ENCODE measurements around the gene SGCE.

Gene SGCE

DNA sequence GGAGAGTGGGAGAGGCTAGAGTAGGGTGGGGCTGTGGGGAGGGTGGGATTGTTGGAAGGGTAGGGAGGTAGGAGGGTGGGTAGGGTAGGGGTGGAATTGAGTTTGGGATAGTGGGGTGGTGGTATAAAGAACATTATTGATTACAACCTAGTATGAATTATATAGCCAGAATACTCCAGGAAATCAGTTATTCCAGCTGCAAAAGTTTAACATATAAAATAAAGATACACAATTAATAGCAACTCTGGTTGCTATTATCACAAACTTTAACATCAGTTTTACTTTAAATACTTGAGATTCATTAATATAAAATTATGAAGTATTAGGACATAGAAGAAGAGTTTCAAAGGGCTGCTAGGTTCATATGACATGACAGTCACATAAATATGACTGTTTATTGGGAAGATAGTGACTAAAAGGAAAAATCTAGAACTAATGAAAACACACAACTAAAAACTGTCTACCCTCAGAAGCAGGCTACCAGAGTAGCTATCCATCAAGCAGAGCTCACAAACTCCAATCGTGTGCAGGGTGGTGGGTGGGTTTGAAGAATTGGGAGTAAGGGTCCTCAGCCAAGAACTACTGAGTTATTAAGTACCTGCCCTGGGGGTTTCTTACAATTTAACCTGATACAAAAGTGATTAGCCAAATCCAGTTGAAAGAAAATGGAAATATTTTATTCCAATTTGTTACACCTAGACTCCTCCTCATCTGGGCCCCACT, 14.0 kb upstream of the SGCE start:
- DNase-seq (ENCODE audit: low read depth): no peak
- TF ChIP-seq CTCF (IDR thresholded peaks at IDR 0.05; ENCODE audit: control insufficient read depth, extremely low read depth, insufficient read depth): no peak
- no peak overlapping the region for H3K4me3 ChIP-seq (ENCODE audit: low read depth, low read length)

DNA sequence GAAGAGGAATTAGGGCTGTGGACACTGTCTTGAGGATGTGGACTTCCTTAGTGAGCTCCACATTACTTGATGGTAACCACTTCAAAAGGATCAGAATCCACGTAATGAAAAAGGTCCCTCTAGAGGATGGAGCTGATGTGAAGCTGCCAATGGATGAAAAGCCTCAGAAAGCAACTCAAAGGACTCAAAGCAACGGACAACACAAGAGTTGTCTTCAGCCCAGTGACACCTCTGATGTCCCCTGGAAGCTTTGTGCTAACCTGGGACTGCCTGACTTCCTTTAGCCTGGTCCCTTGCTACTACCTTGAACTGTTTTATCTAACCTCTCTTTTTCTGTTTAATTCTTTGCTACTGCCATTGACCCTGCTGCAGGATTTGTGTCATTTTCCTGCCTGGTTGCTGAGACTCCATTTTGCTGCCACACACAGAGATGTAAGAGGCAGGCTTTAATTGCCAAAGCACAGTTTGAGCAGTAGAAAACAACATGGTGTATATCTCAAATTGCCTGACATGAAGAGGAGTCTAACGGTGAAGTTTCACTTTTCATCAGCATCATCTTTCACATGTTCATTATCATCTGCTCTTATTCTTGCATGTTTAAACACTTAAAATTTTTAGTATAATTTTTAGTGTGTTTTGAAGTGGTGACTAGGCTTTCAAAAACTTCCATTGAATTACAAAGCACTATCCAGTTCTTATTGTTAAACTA, 11.1 kb upstream of the SGCE start:
- H3K4me3 ChIP-seq (ENCODE audit: low read depth, low read length): no peak overlapping the region
- DNase-seq (ENCODE audit: low read depth): no peak
- no peak for TF ChIP-seq CTCF (IDR thresholded peaks at IDR 0.05; ENCODE audit: control insufficient read depth, extremely low read depth, insufficient read depth)

DNA sequence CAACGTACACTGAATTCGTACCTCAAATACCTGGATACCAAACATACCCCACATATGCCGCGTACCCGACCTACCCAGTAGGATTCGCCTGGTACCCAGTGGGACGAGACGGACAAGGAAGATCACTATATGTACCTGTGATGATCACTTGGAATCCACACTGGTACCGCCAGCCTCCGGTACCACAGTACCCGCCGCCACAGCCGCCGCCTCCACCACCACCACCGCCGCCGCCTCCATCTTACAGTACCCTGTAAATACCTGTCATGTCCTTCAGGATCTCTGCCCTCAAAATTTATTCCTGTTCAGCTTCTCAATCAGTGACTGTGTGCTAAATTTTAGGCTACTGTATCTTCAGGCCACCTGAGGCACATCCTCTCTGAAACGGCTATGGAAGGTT, 9.5 kb upstream of the SGCE start:
- TF ChIP-seq CTCF (IDR thresholded peaks at IDR 0.05; ENCODE audit: control insufficient read depth, extremely low read depth, insufficient read depth): no peak
- no peak for DNase-seq (ENCODE audit: low read depth)
- no peak overlapping the region for H3K4me3 ChIP-seq (ENCODE audit: low read depth, low read length)

GRCh38 chr7:94664023-94664422, 8.1 kb upstream of the SGCE start:
- no peak overlapping the region for H3K4me3 ChIP-seq (ENCODE audit: low read depth, low read length)
- no peak for TF ChIP-seq CTCF (IDR thresholded peaks at IDR 0.05; ENCODE audit: control insufficient read depth, extremely low read depth, insufficient read depth)
- no peak for DNase-seq (ENCODE audit: low read depth)

- TF ChIP-seq CTCF (IDR thresholded peaks at IDR 0.05; ENCODE audit: control insufficient read depth, extremely low read depth, insufficient read depth): no peak
- no peak overlapping the region for H3K4me3 ChIP-seq (ENCODE audit: low read depth, low read length)
- no peak for DNase-seq (ENCODE audit: low read depth)
These were observed 6.6 kb upstream of the SGCE start for GRCh38 chr7:94662548-94662947.

DNA sequence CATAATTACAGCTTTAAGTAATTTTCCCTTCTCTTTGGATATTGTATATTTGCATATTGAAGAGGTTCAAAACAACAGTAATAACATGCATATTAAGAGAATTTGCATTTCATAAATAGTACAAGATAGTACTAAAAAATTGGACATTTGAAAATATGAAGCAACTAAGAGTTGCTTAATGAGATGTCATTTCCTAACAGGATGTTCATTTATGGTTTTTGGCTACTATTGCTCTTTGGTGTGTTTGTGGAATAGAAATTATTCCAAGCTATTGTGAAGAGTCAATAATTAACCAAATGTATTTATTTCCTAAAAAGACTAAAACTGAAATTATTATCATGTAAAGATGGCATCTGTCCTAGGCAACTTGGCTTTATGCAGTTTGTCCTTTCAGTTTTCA, 4.1 kb upstream of the SGCE start:
- no peak overlapping the region for H3K4me3 ChIP-seq (ENCODE audit: low read depth, low read length)
- no peak for DNase-seq (ENCODE audit: low read depth)
- TF ChIP-seq CTCF (IDR thresholded peaks at IDR 0.05; ENCODE audit: control insufficient read depth, extremely low read depth, insufficient read depth): no peak
